Activated B cell treated with CpG ODN at 0.5 μM for 24 hours (primary cell): ENCODE data around the gene STRN4. TPM values are rescaled to one million over a fixed set of nuclear protein-coding genes. Genes with fewer than 3 reads are reported as not detected.
A peak's percentile ranks its signal among the peaks of the same experiment; 100 is the strongest.

Source experiments
- ATAC-seq: fragments of 200-7000 bp; cut with Tn5 transposase; one replicate; pipeline ENCODE4 v1.10.0; 2021; ENCODE audit warnings: low read depth, mild to moderate bottlenecking, moderate library complexity
- CTCF ChIA-PET: fragments of 350-600 bp; sonication (Branson Sonifier 250); formaldehyde crosslinking; loops from one replicate; lab custom pipeline; 2021; ENCODE audit warnings: antibody characterized with exemption; lab: Charles Lee
- POLR2A ChIA-PET: fragments of 350-600 bp; sonication (Branson Sonifier 250); formaldehyde crosslinking; loops from one replicate; lab custom pipeline; 2021; ENCODE audit warnings: antibody characterized with exemption; lab: Charles Lee
- DNase-seq: peaks from one replicate; pipeline ENCODE4 v3.0.0; 2022
- H3K27ac Mint-ChIP-seq: one replicate; pipeline ENCODE4 v1.8.0; 2020; ENCODE audit warnings: mixed read lengths
- H3K27me3 Mint-ChIP-seq: one replicate; pipeline ENCODE4 v1.8.0; 2021; ENCODE audit warnings: mixed read lengths
- H3K36me3 Mint-ChIP-seq: one replicate; pipeline ENCODE4 v1.8.0; 2021; ENCODE audit warnings: low read depth, mixed read lengths
- H3K4me1 Mint-ChIP-seq: one replicate; pipeline ENCODE4 v1.8.0; 2021; ENCODE audit warnings: mixed read lengths
- H3K4me3 Mint-ChIP-seq: one replicate; pipeline ENCODE4 v1.8.0; 2020; ENCODE audit warnings: mild to moderate bottlenecking, mixed read lengths
- H3K9me3 Mint-ChIP-seq: one replicate; pipeline ENCODE4 v1.8.0; 2020; ENCODE audit warnings: mixed read lengths
- intact Hi-C: fragments of 100-400 bp; cut with micrococcal nuclease; formaldehyde crosslinking; loops from one replicate; pipeline ENCODE4 v1.15.1; 2024
- total RNA-seq: library from RNA; stranded (reverse); gene quantifications from 2 replicates; pipeline ENCODE4 v1.2.3, GENCODE V29; 2022
- TF ChIP-seq, protein P1 (sequence below): fragments of 200-600 bp; IDR thresholded peaks from one replicate; pipeline ENCODE4 v1.8.0; 2022; ENCODE audit warnings: antibody characterized with exemption, mild to moderate bottlenecking

The STRN4 gene
- total RNA-seq, 1 donor from 2014 or later: 90.4 TPM

- no peak for DNase-seq
- CTCF ChIA-PET: interaction anchor here (1.1 to 3.3 kb wide), 4 partner anchors 10 to 55 kb away, joined by 3 to 11 read pairs (median 8); no protein-coding TSS in a partner anchor
- Mint-ChIP-seq H3K36me3 (peaks cover 49% of the 10 kb centered on the region), H3K27me3 (no peaks in the 10 kb centered on the region), H3K4me1 (peaks cover 46% of the 10 kb centered on the region), H3K4me3 (peak overlapping the region; percentile 95), H3K27ac (peak overlapping the region; percentile 95), H3K9me3 (no peaks in the 10 kb centered on the region)
- peak; percentile 4 for ATAC-seq
- intact Hi-C loops: loop anchor here (1.0 to 10.0 kb wide), 6 partner anchors 39 to 439 kb away; partner anchors contain the start of genes DACT3, FKRP, PRKD2 and STRN4
- TF ChIP-seq, protein P1, sequence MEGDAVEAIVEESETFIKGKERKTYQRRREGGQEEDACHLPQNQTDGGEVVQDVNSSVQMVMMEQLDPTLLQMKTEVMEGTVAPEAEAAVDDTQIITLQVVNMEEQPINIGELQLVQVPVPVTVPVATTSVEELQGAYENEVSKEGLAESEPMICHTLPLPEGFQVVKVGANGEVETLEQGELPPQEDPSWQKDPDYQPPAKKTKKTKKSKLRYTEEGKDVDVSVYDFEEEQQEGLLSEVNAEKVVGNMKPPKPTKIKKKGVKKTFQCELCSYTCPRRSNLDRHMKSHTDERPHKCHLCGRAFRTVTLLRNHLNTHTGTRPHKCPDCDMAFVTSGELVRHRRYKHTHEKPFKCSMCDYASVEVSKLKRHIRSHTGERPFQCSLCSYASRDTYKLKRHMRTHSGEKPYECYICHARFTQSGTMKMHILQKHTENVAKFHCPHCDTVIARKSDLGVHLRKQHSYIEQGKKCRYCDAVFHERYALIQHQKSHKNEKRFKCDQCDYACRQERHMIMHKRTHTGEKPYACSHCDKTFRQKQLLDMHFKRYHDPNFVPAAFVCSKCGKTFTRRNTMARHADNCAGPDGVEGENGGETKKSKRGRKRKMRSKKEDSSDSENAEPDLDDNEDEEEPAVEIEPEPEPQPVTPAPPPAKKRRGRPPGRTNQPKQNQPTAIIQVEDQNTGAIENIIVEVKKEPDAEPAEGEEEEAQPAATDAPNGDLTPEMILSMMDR: no peak
- POLR2A ChIA-PET: interaction anchor here (0.5 to 5.8 kb wide), 8 partner anchors 37 to 470 kb away, joined by 4 to 242 read pairs (median 8); partner anchors contain the start of genes CALM3, CCDC9, PRKD2 and ZC3H4
These were observed 39.7 kb upstream of the STRN4 start for GRCh38 chr19:46785980-46786235.

GRCh38 chr19:46785054-46785979, 39.1 kb upstream of the STRN4 start:
- peaks cover 50% of the 10 kb centered on the region for H3K36me3 Mint-ChIP-seq
- no peaks in the 10 kb centered on the region for H3K27me3 Mint-ChIP-seq
- ATAC-seq: no peak
- TF ChIP-seq, protein P1: no peak
- no peak for DNase-seq
- intact Hi-C loops: loop anchor here (5.0 to 10.0 kb wide), 3 partner anchors 38 to 439 kb away; partner anchors contain the start of genes FKRP, STRN4 and ZC3H4
- peak overlapping the region; percentile 95 for H3K4me3 Mint-ChIP-seq
- ChIA-PET CTCF (interaction anchor here (0.9 to 3.3 kb wide), 8 partner anchors 9 to 55 kb away, joined by 3 to 11 read pairs (median 5); no protein-coding TSS in a partner anchor), POLR2A (interaction anchor here (0.5 to 5.8 kb wide), 15 partner anchors 8 to 471 kb away, joined by 3 to 242 read pairs (median 4); partner anchors contain the start of genes CALM3, CCDC9, DACT3 and PRKD2)
- peaks cover 46% of the 10 kb centered on the region for H3K4me1 Mint-ChIP-seq
- H3K27ac Mint-ChIP-seq: peak overlapping the region; percentile 95
- no peaks in the 10 kb centered on the region for H3K9me3 Mint-ChIP-seq

- intact Hi-C loops: loop anchor here (5.0 to 10.0 kb wide), 3 partner anchors 37 to 440 kb away; partner anchors contain the start of genes FKRP, STRN4 and ZC3H4
- ChIA-PET CTCF (interaction anchor here (0.9 to 2.1 kb wide), 6 partner anchors 8 to 56 kb away, joined by 3 to 10 read pairs (median 4); no protein-coding TSS in a partner anchor), POLR2A (interaction anchor here (0.5 to 5.8 kb wide), 9 partner anchors 31 to 184 kb away, joined by 3 to 242 read pairs (median 3); partner anchors contain the start of genes CALM3 and DACT3)
- DNase-seq (peak; percentile 35), ATAC-seq (peak; percentile 11)
- H3K36me3 Mint-ChIP-seq: peaks cover 55% of the 10 kb centered on the region
- peak overlapping the region; percentile 95 for H3K4me3 Mint-ChIP-seq
- H3K27me3 Mint-ChIP-seq: no peaks in the 10 kb centered on the region
- peaks cover 46% of the 10 kb centered on the region for H3K4me1 Mint-ChIP-seq
- peak overlapping the region; percentile 95 for H3K27ac Mint-ChIP-seq
- TF ChIP-seq, protein P1: no peak
- H3K9me3 Mint-ChIP-seq: no peaks in the 10 kb centered on the region
These were observed 38.2 kb upstream of the STRN4 start for GRCh38 chr19:46784262-46785053.

GRCh38 chr19:46783670-46784069, 37.4 kb upstream of the STRN4 start:
- H3K27me3 Mint-ChIP-seq: no peaks in the 10 kb centered on the region
- no peak for DNase-seq
- ChIA-PET POLR2A (interaction anchor here (0.6 to 5.8 kb wide), 4 partner anchors 30 to 57 kb away, joined by 3 to 242 read pairs (median 8); no protein-coding TSS in a partner anchor), CTCF (interaction anchor here (1.8 to 2.1 kb wide), 2 partner anchors 30 to 57 kb away, joined by 9 to 10 read pairs; no protein-coding TSS in a partner anchor)
- H3K36me3 Mint-ChIP-seq: peaks cover 61% of the 10 kb centered on the region
- H3K4me3 Mint-ChIP-seq: peak overlapping the region; percentile 95
- H3K9me3 Mint-ChIP-seq: no peaks in the 10 kb centered on the region
- no peak for ATAC-seq
- H3K27ac Mint-ChIP-seq: peak overlapping the region; percentile 95
- H3K4me1 Mint-ChIP-seq: peaks cover 45% of the 10 kb centered on the region
- intact Hi-C loops: loop anchor here (10.0 kb wide), 1 partner anchor 441 kb away; no protein-coding TSS in a partner anchor
- TF ChIP-seq, protein P1: no peak
